Measurements from ENCODE around the gene KRTAP4-16. TPM values are rescaled to one million over a fixed set of nuclear protein-coding genes. Genes with fewer than 3 reads are reported as not detected.

KRTAP4-16 gene
- total RNA-seq, 1 experiment from 2014 or later: not detected

Other genes with a start within 250 kb of the KRTAP4-16 start
- not detected in 2 replicates for gene KRT12, start 235.0 kb downstream of the KRTAP4-16 start, total RNA-seq (2014; rRNA removed)
- not detected in 2 replicates for gene KRT20, start 217.0 kb downstream of the KRTAP4-16 start, total RNA-seq (2014; rRNA removed)
- not detected in 2 replicates for gene KRT23, start 164.6 kb downstream of the KRTAP4-16 start, total RNA-seq (2014; rRNA removed)
- gene KRT39, start 135.3 kb downstream of the KRTAP4-16 start, total RNA-seq (2014; rRNA removed): not detected in 2 replicates
- gene KRT40, start 117.9 kb downstream of the KRTAP4-16 start, total RNA-seq (2014; rRNA removed): not detected in 2 replicates
- not detected in 2 replicates for gene KRTAP3-3, start 108.0 kb downstream of the KRTAP4-16 start, total RNA-seq (2014; rRNA removed)
- gene KRTAP3-2, start 102.3 kb downstream of the KRTAP4-16 start, total RNA-seq (2014; rRNA removed): not detected in 2 replicates
- gene KRTAP3-1, start 93.1 kb downstream of the KRTAP4-16 start, total RNA-seq (2014; rRNA removed): not detected in 2 replicates
- 2.8 and 6.0 TPM in 2 replicates for gene KRTAP1-5, start 75.0 kb downstream of the KRTAP4-16 start, total RNA-seq (2014; rRNA removed)
- gene KRTAP1-4, start 72.0 kb downstream of the KRTAP4-16 start, total RNA-seq (2014; rRNA removed): not detected in 2 replicates
- gene KRTAP1-3, start 67.3 kb downstream of the KRTAP4-16 start, total RNA-seq (2014; rRNA removed): not detected in 2 replicates
- not detected in 2 replicates for gene KRTAP1-1, start 60.8 kb downstream of the KRTAP4-16 start, total RNA-seq (2014; rRNA removed)
- gene KRTAP2-1, start 54.9 kb downstream of the KRTAP4-16 start, total RNA-seq (2014; rRNA removed): not detected in 2 replicates
- not detected in 2 replicates for gene KRTAP2-2, start 47.0 kb downstream of the KRTAP4-16 start, total RNA-seq (2014; rRNA removed)
- 0.80 and 3.4 TPM in 2 replicates for gene KRTAP2-3, start 42.1 kb downstream of the KRTAP4-16 start, total RNA-seq (2014; rRNA removed)
- gene KRTAP2-4, start 36.3 kb downstream of the KRTAP4-16 start, total RNA-seq (2014; rRNA removed): not detected in 2 replicates
- not detected in 2 replicates for gene KRTAP4-7, start 18.1 kb downstream of the KRTAP4-16 start, total RNA-seq (2014; rRNA removed)
- gene KRTAP4-8, start 4.1 kb downstream of the KRTAP4-16 start, total RNA-seq (2014; rRNA removed): not detected in 2 replicates
- gene KRTAP4-9, start 3.2 kb upstream of the KRTAP4-16 start, total RNA-seq (2014; rRNA removed): not detected in 2 replicates
- not detected in 2 replicates for gene KRTAP4-11, start 16.2 kb upstream of the KRTAP4-16 start, total RNA-seq (2014; rRNA removed)
- gene KRTAP4-12, start 22.0 kb upstream of the KRTAP4-16 start, total RNA-seq (2014; rRNA removed): not detected in 2 replicates
- gene KRTAP4-6, start 38.3 kb upstream of the KRTAP4-16 start, total RNA-seq (2014; rRNA removed): not detected in 2 replicates
- gene KRTAP4-5, start 47.6 kb upstream of the KRTAP4-16 start, total RNA-seq (2014; rRNA removed): not detected in 2 replicates
- gene KRTAP4-4, start 58.5 kb upstream of the KRTAP4-16 start, total RNA-seq (2014; rRNA removed): not detected in 2 replicates
- gene KRTAP4-3, start 66.0 kb upstream of the KRTAP4-16 start, total RNA-seq (2014; rRNA removed): not detected in 2 replicates
- not detected in 2 replicates for gene KRTAP4-2, start 76.0 kb upstream of the KRTAP4-16 start, total RNA-seq (2014; rRNA removed)
- gene KRTAP4-1, start 82.7 kb upstream of the KRTAP4-16 start, total RNA-seq (2014; rRNA removed): not detected in 2 replicates
- not detected in 2 replicates for gene KRTAP9-1, start 87.7 kb upstream of the KRTAP4-16 start, total RNA-seq (2014; rRNA removed)
- not detected in 2 replicates for gene KRTAP9-2, start 124.4 kb upstream of the KRTAP4-16 start, total RNA-seq (2014; rRNA removed)
- gene KRTAP9-3, start 130.2 kb upstream of the KRTAP4-16 start, total RNA-seq (2014; rRNA removed): not detected in 2 replicates
- gene KRTAP9-8, start 135.8 kb upstream of the KRTAP4-16 start, total RNA-seq (2014; rRNA removed): not detected in 2 replicates
- gene KRTAP9-4, start 147.5 kb upstream of the KRTAP4-16 start, total RNA-seq (2014; rRNA removed): not detected in 2 replicates
- not detected in 2 replicates for gene KRTAP9-9, start 153.2 kb upstream of the KRTAP4-16 start, total RNA-seq (2014; rRNA removed)
- gene KRTAP9-6, start 163.2 kb upstream of the KRTAP4-16 start, total RNA-seq (2014; rRNA removed): not detected in 2 replicates
- gene KRTAP9-7, start 173.5 kb upstream of the KRTAP4-16 start, total RNA-seq (2014; rRNA removed): not detected in 2 replicates
- gene KRTAP29-1, start 200.6 kb upstream of the KRTAP4-16 start, total RNA-seq (2014; rRNA removed): not detected in 2 replicates
- not detected in 2 replicates for gene KRTAP16-1, start 207.1 kb upstream of the KRTAP4-16 start, total RNA-seq (2014; rRNA removed)
- gene KRTAP17-1, start 213.5 kb upstream of the KRTAP4-16 start, total RNA-seq (2014; rRNA removed): not detected in 2 replicates
- gene KRT33A, start 248.6 kb upstream of the KRTAP4-16 start, total RNA-seq (2014; rRNA removed): not detected in 2 replicates